SK-N-SH treated with all-trans-retinoic acid at 6 μM for 48 hours (cell line): ENCODE results near the gene UGT1A8.
"Not testable (repeated sequence)": the region's sequence is repeated elsewhere in the genome, so short reads cannot be mapped to it uniquely, and the experiment has no call there.

ENCODE experiments used
- ATAC-seq: fragments of 200-7000 bp; cut with Tn5 transposase; 3 replicates; pipeline ENCODE4 v1.9.1; 2020; ENCODE audit warnings: mild to moderate bottlenecking, moderate library complexity
- ARNTL ChIP-seq: fragments of 450-650 bp; formaldehyde crosslinking; IDR thresholded peaks from 2 replicates; pipeline ENCODE4 v1.5.0; 2020; ENCODE audit warnings: low read depth, mild to moderate bottlenecking, moderate library complexity, borderline replicate concordance
- BACH2 ChIP-seq: fragments of 250-450 bp; sonication (Bioruptor Pico); IDR thresholded peaks from 2 replicates; pipeline ENCODE4 v1.9.0; 2021; ENCODE audit warnings: mild to moderate bottlenecking, borderline replicate concordance
- CSDC2 ChIP-seq: fragments of 250-450 bp; sonication (Bioruptor Pico); IDR thresholded peaks from 2 replicates; pipeline ENCODE4 v1.5.0; 2020; ENCODE audit warnings: mild to moderate bottlenecking, moderate library complexity
- GLIS3 ChIP-seq: fragments of 250-450 bp; sonication (Bioruptor Pico); IDR thresholded peaks from 2 replicates; pipeline ENCODE4 v1.5.0; 2020; ENCODE audit warnings: mild to moderate bottlenecking, moderate library complexity
- ISL1 ChIP-seq: fragments of 250-450 bp; sonication (Bioruptor Pico); IDR thresholded peaks from 2 replicates; pipeline ENCODE4 v2.1.2; 2022; ENCODE audit warnings: mild to moderate bottlenecking, moderate library complexity
- OSR1 ChIP-seq: fragments of 250-450 bp; sonication (Bioruptor Pico); IDR thresholded peaks from 2 replicates; pipeline ENCODE4 v1.8.0; 2022; ENCODE audit warnings: moderate library complexity, mild to moderate bottlenecking, inconsistent platforms
- PPARA ChIP-seq: fragments of 250-450 bp; sonication (Bioruptor Pico); IDR thresholded peaks from 2 replicates; pipeline ENCODE4 v1.5.0; 2020; ENCODE audit warnings: mild to moderate bottlenecking, borderline replicate concordance
- RARB ChIP-seq: fragments of 250-450 bp; sonication (Bioruptor Pico); IDR thresholded peaks from 2 replicates; pipeline ENCODE4 v1.8.0; 2021; ENCODE audit warnings: mild to moderate bottlenecking, moderate library complexity
- SNAI2 ChIP-seq: fragments of 250-450 bp; sonication (Bioruptor Pico); IDR thresholded peaks from 2 replicates; pipeline ENCODE4 v1.5.0; 2020; ENCODE audit warnings: mild to moderate bottlenecking, moderate library complexity
- TCF4 ChIP-seq: fragments of 250-450 bp; sonication (Bioruptor Pico); IDR thresholded peaks from 2 replicates; pipeline ENCODE4 v1.8.0; 2021; ENCODE audit warnings: mild to moderate bottlenecking, moderate library complexity, borderline replicate concordance
- ZFP30 ChIP-seq: fragments of 450-650 bp; formaldehyde crosslinking; IDR thresholded peaks from 2 replicates; pipeline ENCODE4 v1.5.0; 2022; ENCODE audit warnings: mild to moderate bottlenecking, moderate library complexity
- ZNF565 ChIP-seq: fragments of 450-650 bp; formaldehyde crosslinking; conservative IDR thresholded peaks from 2 replicates; pipeline ENCODE4 v1.5.0; 2020; ENCODE audit warnings: low read depth, mild to moderate bottlenecking, moderate library complexity
- ZNF70 ChIP-seq: fragments of 450-650 bp; formaldehyde crosslinking; IDR thresholded peaks from 2 replicates; pipeline ENCODE4 v1.5.0; 2020; ENCODE audit warnings: mild to moderate bottlenecking, moderate library complexity
- ZNF8 ChIP-seq: fragments of 450-650 bp; formaldehyde crosslinking; IDR thresholded peaks from 2 replicates; pipeline ENCODE4 v1.5.0; 2020; ENCODE audit warnings: mild to moderate bottlenecking, moderate library complexity
- TF ChIP-seq, protein P1 (sequence below): fragments of 250-450 bp; sonication (Bioruptor Pico); IDR thresholded peaks from 2 replicates; pipeline ENCODE4 v1.5.0; 2020; ENCODE audit warnings: mild to moderate bottlenecking, moderate library complexity
- TF ChIP-seq, protein P2 (sequence below): fragments of 250-450 bp; sonication (Bioruptor Pico); IDR thresholded peaks from 2 replicates; pipeline ENCODE4 v1.8.0; 2020; ENCODE audit warnings: mild to moderate bottlenecking, moderate library complexity, borderline replicate concordance
- TF ChIP-seq, protein P3 (sequence below): fragments of 250-450 bp; sonication (Bioruptor Pico); IDR thresholded peaks from 2 replicates; pipeline ENCODE4 v1.5.1; 2020; ENCODE audit warnings: low read depth, mild to moderate bottlenecking, moderate library complexity
- TF ChIP-seq, protein P4 (sequence below): fragments of 250-450 bp; sonication (Bioruptor Pico); IDR thresholded peaks from 2 replicates; pipeline ENCODE4 v1.8.0; 2021; ENCODE audit warnings: low read depth, mild to moderate bottlenecking, moderate library complexity, borderline replicate concordance
- TF ChIP-seq, protein P5 (sequence below): fragments of 250-450 bp; sonication (Bioruptor Pico); IDR thresholded peaks from 2 replicates; pipeline ENCODE4 v1.5.1; 2021; ENCODE audit warnings: mild to moderate bottlenecking, moderate library complexity

UGT1A8 gene

DNA sequence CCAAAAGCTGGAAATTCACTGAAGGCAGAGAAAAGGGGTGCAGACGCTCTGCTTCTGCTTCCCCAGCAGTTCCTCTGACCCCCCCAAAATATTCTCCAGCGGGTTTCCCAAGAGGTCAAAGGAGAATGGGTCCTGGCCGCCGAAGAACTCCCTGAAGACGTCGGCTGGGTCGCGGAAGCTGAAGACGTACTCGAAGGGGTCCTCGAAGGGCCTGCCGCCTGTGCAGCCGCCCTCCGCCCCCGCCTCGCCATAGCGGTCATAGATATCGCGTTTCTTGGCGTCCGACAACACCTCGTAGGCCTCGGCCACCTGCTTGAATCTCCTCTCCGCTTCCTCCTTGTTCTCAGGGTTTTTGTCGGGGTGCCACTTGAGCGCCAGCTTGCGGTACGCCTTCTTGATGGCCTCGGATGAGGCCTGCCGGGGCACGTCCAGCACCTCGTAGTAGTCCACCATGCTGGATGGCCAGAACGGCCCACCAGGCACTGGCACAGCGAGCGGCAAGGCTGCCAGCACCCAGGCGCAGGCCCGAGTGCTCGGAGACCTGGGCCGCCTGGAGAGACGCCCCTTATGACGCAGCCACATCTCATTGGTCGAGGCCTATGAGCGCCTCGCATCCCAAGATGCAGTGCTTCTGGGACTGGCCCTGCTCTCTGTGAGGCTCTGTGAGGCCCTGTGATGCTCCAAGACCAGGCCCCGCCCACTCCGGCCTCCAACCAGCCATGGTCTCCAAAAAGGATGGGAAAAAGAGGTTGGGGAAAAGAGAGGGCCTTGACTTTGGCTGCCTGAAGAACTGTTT lies 126.2 kb downstream of the UGT1A8 start:
- TF ChIP-seq, protein P1, sequence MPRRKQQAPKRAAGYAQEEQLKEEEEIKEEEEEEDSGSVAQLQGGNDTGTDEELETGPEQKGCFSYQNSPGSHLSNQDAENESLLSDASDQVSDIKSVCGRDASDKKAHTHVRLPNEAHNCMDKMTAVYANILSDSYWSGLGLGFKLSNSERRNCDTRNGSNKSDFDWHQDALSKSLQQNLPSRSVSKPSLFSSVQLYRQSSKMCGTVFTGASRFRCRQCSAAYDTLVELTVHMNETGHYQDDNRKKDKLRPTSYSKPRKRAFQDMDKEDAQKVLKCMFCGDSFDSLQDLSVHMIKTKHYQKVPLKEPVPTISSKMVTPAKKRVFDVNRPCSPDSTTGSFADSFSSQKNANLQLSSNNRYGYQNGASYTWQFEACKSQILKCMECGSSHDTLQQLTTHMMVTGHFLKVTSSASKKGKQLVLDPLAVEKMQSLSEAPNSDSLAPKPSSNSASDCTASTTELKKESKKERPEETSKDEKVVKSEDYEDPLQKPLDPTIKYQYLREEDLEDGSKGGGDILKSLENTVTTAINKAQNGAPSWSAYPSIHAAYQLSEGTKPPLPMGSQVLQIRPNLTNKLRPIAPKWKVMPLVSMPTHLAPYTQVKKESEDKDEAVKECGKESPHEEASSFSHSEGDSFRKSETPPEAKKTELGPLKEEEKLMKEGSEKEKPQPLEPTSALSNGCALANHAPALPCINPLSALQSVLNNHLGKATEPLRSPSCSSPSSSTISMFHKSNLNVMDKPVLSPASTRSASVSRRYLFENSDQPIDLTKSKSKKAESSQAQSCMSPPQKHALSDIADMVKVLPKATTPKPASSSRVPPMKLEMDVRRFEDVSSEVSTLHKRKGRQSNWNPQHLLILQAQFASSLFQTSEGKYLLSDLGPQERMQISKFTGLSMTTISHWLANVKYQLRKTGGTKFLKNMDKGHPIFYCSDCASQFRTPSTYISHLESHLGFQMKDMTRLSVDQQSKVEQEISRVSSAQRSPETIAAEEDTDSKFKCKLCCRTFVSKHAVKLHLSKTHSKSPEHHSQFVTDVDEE (CRISPR knock-in tag), result no peak
- no peak for TF ChIP-seq ISL1
- TF ChIP-seq ZNF70 (CRISPR knock-in tag), result no peak
- no peak for TF ChIP-seq BACH2 (CRISPR knock-in tag)
- TF ChIP-seq, protein P2, sequence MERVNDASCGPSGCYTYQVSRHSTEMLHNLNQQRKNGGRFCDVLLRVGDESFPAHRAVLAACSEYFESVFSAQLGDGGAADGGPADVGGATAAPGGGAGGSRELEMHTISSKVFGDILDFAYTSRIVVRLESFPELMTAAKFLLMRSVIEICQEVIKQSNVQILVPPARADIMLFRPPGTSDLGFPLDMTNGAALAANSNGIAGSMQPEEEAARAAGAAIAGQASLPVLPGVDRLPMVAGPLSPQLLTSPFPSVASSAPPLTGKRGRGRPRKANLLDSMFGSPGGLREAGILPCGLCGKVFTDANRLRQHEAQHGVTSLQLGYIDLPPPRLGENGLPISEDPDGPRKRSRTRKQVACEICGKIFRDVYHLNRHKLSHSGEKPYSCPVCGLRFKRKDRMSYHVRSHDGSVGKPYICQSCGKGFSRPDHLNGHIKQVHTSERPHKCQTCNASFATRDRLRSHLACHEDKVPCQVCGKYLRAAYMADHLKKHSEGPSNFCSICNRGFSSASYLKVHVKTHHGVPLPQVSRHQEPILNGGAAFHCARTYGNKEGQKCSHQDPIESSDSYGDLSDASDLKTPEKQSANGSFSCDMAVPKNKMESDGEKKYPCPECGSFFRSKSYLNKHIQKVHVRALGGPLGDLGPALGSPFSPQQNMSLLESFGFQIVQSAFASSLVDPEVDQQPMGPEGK (CRISPR knock-in tag), result no peak
- no peak for TF ChIP-seq ZNF565
- no peak for TF ChIP-seq ZFP30 (CRISPR knock-in tag)
- TF ChIP-seq TCF4, result no peak
- TF ChIP-seq GLIS3 (CRISPR knock-in tag), result no peak
- TF ChIP-seq ZNF8 (CRISPR knock-in tag), result no peak
- TF ChIP-seq, protein P3, sequence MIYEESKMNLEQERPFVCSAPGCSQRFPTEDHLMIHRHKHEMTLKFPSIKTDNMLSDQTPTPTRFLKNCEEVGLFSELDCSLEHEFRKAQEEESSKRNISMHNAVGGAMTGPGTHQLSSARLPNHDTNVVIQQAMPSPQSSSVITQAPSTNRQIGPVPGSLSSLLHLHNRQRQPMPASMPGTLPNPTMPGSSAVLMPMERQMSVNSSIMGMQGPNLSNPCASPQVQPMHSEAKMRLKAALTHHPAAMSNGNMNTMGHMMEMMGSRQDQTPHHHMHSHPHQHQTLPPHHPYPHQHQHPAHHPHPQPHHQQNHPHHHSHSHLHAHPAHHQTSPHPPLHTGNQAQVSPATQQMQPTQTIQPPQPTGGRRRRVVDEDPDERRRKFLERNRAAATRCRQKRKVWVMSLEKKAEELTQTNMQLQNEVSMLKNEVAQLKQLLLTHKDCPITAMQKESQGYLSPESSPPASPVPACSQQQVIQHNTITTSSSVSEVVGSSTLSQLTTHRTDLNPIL (CRISPR knock-in tag), result no peak
- TF ChIP-seq PPARA (CRISPR knock-in tag), result no peak
- TF ChIP-seq OSR1 (CRISPR knock-in tag), result no peak
- no peak for TF ChIP-seq ARNTL (CRISPR knock-in tag)
- no peak for TF ChIP-seq SNAI2 (CRISPR knock-in tag)
- no peak for TF ChIP-seq CSDC2
- ATAC-seq, result no peak

DNA sequence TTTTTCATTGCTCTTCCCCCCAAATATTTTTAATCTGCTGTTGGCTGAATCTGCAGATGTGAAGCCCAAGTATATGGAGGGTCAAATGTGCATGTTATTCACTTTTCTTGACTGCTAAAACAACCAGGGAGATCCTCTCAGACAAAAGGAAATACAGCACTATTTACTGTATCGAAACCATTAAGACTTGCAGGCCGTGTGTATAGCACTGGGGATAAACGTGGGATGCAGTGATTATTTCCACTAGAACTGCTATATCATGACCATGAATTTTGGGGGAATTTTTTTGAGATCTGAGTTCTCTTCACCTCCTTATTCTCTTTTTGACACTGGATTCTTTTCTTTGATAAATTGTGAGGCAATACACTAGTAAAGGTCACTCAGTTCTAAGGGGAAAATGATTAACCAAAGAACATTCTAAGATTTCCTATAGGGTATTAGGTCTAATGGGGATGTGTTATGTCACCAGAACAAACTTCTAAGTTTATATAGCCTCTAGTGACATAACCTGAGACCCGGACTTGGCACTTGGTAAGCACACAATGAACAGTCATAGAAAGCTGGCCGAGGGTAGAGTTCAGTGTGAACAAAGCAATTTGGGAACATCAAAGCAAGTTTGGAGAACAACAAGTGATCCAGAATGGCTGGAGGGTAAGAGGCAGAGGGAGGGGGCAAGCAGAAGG lies 127.8 kb downstream of the UGT1A8 start:
- ATAC-seq, result no peak
- TF ChIP-seq, protein P4, sequence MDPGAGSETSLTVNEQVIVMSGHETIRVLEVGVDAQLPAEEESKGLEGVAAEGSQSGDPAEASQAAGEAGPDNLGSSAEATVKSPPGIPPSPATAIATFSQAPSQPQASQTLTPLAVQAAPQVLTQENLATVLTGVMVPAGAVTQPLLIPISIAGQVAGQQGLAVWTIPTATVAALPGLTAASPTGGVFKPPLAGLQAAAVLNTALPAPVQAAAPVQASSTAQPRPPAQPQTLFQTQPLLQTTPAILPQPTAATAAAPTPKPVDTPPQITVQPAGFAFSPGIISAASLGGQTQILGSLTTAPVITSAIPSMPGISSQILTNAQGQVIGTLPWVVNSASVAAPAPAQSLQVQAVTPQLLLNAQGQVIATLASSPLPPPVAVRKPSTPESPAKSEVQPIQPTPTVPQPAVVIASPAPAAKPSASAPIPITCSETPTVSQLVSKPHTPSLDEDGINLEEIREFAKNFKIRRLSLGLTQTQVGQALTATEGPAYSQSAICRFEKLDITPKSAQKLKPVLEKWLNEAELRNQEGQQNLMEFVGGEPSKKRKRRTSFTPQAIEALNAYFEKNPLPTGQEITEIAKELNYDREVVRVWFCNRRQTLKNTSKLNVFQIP, result no peak

DNA sequence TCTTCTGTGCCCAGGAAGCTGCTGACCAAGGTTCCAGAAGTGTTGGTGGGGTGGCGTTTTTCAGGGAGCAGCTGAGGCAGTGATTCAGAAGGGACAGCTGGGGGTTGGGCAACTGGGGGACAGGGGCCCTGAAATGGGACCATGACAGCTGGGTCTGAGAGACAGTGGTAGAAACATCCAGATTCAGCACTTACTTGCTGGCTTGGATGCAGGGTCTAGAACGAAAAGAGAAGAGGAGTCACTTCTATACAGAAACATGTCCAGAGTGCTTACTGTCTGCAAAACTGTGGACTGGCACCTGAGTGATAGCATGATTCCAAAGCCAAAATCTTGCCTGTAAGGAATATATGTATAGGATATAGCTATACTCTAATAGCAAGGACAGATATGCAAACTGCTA lies 128.4 kb downstream of the UGT1A8 start:
- ATAC-seq, result not testable (repeated sequence)

DNA sequence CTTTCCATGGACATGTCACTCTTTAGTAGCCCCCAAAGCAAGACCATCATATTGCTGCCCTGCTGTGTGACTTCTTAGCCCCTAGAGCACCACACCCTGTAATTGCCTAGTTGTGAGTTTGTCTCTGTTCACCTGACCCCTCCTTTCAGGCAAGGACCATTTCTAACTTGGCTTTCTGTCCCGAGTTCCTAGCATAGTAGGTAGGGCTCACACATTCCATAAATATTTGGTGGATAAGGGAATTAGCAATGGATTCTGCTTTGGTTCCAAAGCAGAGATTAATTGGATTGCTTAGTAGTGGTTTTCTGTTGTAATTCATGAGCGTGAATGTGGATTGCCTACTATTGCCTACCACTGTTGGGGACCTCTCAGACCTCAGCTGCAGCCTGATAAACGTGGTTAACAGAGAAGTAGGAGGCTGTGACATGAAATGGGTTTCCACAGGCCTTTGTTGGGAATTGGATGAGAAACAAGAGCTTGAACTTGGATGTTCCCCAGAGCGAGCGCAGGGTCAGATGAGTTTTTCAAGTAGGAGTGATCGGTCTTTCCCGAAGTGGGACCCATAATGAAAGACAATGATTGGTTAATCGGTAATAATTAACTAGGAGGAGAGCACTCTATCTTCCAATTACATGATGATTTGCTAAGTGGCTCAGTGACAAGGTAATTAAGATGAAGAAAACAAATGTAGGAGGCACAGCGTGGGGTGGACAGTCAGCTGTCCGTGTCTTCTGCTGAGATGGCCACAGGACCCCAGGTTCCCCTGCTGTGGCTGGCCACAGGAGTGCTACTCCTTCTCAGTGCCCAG lies 129.2 kb downstream of the UGT1A8 start:
- ATAC-seq, result no peak
- TF ChIP-seq, protein P5, sequence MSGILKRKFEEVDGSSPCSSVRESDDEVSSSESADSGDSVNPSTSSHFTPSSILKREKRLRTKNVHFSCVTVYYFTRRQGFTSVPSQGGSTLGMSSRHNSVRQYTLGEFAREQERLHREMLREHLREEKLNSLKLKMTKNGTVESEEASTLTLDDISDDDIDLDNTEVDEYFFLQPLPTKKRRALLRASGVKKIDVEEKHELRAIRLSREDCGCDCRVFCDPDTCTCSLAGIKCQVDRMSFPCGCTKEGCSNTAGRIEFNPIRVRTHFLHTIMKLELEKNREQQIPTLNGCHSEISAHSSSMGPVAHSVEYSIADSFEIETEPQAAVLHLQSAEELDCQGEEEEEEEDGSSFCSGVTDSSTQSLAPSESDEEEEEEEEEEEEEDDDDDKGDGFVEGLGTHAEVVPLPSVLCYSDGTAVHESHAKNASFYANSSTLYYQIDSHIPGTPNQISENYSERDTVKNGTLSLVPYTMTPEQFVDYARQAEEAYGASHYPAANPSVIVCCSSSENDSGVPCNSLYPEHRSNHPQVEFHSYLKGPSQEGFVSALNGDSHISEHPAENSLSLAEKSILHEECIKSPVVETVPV (CRISPR knock-in tag), result no peak
- TF ChIP-seq OSR1 (CRISPR knock-in tag) (no peak), RARB (CRISPR knock-in tag) (no peak), CSDC2 (no peak), ISL1 (peak; percentile 47)
